Adipose tissue (tissue), 3 donors: ENCODE data around the gene CPXM1. TPM values are rescaled to one million over a fixed set of nuclear protein-coding genes. Genes with fewer than 3 reads are reported as not detected.

Experiments
- H3K27ac ChIP-seq: one replicate; pipeline ENCODE4 v1.5.1; 2013; ENCODE audit warnings: low read depth, low read length
- WGBS, 3 donors: extraction: QIAGEN DNeasy Blood & Tissue Kit; methylation state at CpG; one replicate each; pipeline ENCODE4 v1.1.7; 2013; 5-methylcytosine and 5-hydroxymethylcytosine counted together
- polyA plus RNA-seq, 3 donors: library from polyadenylated mRNA; stranded (reverse); fragments of 200-250 nt; gene quantifications; one replicate each; pipeline ENCODE4 v1.2.3, GENCODE V29; 2013
- donor health status: healthy with polysubstance abuse.
- donor health status: Bipolar disorder and iron deficiency.
- donor health status: healthy.

Gene CPXM1
- polyA plus RNA-seq, 3 donors = 3.6 to 56.0 (median 38.5) TPM

- no peak overlapping the region for H3K27ac ChIP-seq
- WGBS, 3 donors = 32 to 47% (median 42%) methylated on average over 5 of the region's 5 CpGs
These were observed 44.3 kb downstream of the CPXM1 start for GRCh38 chr20:2756056-2756611.

GRCh38 chr20:2755451-2756055 is 44.9 kb downstream of the CPXM1 start:
- no peak overlapping the region for H3K27ac ChIP-seq
- WGBS, 3 donors = 45 to 63% (median 60%) methylated on average over 14 to 18 of the region's 18 CpGs

- whole genome bisulfite sequencing, 3 donors = 68 to 75% (median 74%) methylated on average over 2 of the region's 2 CpGs
- no peak overlapping the region for H3K27ac ChIP-seq
These were observed 46.0 kb downstream of the CPXM1 start for GRCh38 chr20:2754424-2754823.

GRCh38 chr20:2753461-2754040 is 46.9 kb downstream of the CPXM1 start:
- 67 to 90% (median 81%) methylated on average over 6 of the region's 6 CpGs for WGBS, 3 donors
- H3K27ac ChIP-seq = no peak overlapping the region

- WGBS, 3 donors = 8 to 9% (median 9%) methylated on average over 44 to 47 of the region's 47 CpGs
- no peak overlapping the region for H3K27ac ChIP-seq
These were observed 47.6 kb downstream of the CPXM1 start for GRCh38 chr20:2752567-2753460.

GRCh38 chr20:2751878-2752566 is 48.4 kb downstream of the CPXM1 start:
- no peak overlapping the region for H3K27ac ChIP-seq
- 0 to 1% (median 1%) methylated on average over 56 to 93 of the region's 93 CpGs for WGBS, 3 donors

GRCh38 chr20:2751347-2751877 is 49.0 kb downstream of the CPXM1 start:
- no peak overlapping the region for H3K27ac ChIP-seq
- 1 to 3% (median 2%) methylated on average over 24 to 26 of the region's 26 CpGs for WGBS, 3 donors

- no peak overlapping the region for H3K27ac ChIP-seq
- WGBS, 3 donors = 1 to 3% (median 3%) methylated on average over 27 to 34 of the region's 34 CpGs
These were observed 49.8 kb downstream of the CPXM1 start for GRCh38 chr20:2750491-2751251.

GRCh38 chr20:2749951-2750490 is 50.4 kb downstream of the CPXM1 start:
- no peak overlapping the region for H3K27ac ChIP-seq
- 17 to 32% (median 30%) methylated on average over 27 to 30 of the region's 30 CpGs for WGBS, 3 donors

GRCh38 chr20:2749343-2749950 is 51.0 kb downstream of the CPXM1 start:
- H3K27ac ChIP-seq = no peak overlapping the region
- 26 to 48% (median 36%) methylated on average over 46 to 49 of the region's 49 CpGs for WGBS, 3 donors

- no peak overlapping the region for H3K27ac ChIP-seq
- 64 to 68% (median 68%) methylated on average over 10 of the region's 10 CpGs for WGBS, 3 donors
These were observed 51.7 kb downstream of the CPXM1 start for GRCh38 chr20:2748551-2749342.

GRCh38 chr20:2747676-2748235 is 52.7 kb downstream of the CPXM1 start:
- WGBS, 3 donors = 86 to 89% (median 89%) methylated on average over 8 of the region's 8 CpGs
- no peak overlapping the region for H3K27ac ChIP-seq

- 63 to 74% (median 71%) methylated on average over 8 of the region's 8 CpGs for WGBS, 3 donors
- H3K27ac ChIP-seq = no peak overlapping the region
These were observed 53.7 kb downstream of the CPXM1 start for GRCh38 chr20:2746636-2747265.

- 82 to 92% (median 92%) methylated on average over 4 of the region's 4 CpGs for WGBS, 3 donors
- H3K27ac ChIP-seq = no peak overlapping the region
These were observed 54.3 kb downstream of the CPXM1 start for GRCh38 chr20:2745936-2746635.
